Stimulated activated naive CD4-positive, alpha-beta T cell (primary cell): ENCODE measurements around the gene DOCK8.

Experiments
- DNase-seq, 6 experiments: peaks; one replicate each; lab custom pipeline; 2025; lab: John Stamatoyannopoulos, UW

DOCK8 gene

GRCh38 chr9:266228-266627 is 51.6 kb downstream of the DOCK8 start:
- DNase-seq = no peak

GRCh38 chr9:268616-269015 is 54.0 kb downstream of the DOCK8 start:
- DNase-seq = no peak

DNA sequence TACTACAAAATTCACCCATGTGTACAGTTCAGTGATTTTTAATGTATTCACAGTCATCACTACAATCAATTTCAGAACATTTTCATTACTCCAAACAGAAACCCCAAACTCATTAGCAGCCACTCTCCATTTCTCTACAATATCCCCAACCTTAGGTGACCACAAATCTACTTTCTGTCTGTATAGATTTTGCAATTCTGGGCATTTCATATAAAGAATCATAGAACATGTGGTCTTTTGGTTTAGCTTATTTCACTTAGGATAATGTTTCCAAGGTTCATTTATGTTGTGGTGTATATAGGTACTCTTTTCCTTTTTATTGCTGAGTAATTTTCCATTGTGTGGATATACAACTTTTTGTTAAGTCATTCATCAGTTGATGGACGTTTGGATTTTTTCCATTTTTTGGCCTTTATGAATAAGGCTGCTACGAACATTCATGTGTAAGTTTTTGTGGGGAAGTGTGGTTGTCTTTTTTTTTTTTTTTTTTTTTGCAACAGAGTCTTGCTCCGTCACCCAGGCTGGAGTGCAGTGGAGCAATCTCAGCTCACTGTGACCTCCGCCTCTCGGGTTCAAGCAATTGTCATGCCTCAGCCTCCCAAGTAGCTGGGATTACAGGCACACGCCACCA is 54.5 kb downstream of the DOCK8 start:
- no peak for DNase-seq

GRCh38 chr9:270657-271237 is 56.1 kb downstream of the DOCK8 start:
- no peak for DNase-seq

GRCh38 chr9:272251-273213 is 57.9 kb downstream of the DOCK8 start:
- peak; percentile 49 to 88 (median 78) for DNase-seq

- no peak for DNase-seq
These were observed 59.7 kb downstream of the DOCK8 start for GRCh38 chr9:274406-274805.

GRCh38 chr9:277601-278295 is 63.1 kb downstream of the DOCK8 start:
- peak in 3 of 6 experiments; percentile 68 to 77 (median 70) for DNase-seq

DNA sequence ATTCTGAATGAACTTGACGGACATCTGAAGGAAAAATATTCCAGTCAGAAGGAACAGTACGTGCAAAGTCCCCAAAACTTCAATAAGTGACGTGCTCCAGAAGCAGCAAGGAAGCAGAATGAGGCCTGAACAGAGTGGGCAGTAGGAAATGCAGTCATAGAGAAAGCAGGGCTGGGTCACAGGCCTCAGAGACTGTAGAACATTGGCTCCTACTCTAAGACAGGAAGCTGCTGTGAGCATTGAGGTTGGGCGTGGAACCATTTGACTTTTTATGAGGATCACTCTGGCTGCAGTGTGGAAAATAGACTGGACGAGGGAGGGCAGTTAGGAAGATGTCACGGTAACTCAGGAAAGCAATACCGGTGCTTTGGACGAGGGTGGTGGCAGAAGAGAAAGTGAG is 64.0 kb downstream of the DOCK8 start:
- peak in 4 of 6 experiments; percentile 21 to 45 (median 24) for DNase-seq

DNA sequence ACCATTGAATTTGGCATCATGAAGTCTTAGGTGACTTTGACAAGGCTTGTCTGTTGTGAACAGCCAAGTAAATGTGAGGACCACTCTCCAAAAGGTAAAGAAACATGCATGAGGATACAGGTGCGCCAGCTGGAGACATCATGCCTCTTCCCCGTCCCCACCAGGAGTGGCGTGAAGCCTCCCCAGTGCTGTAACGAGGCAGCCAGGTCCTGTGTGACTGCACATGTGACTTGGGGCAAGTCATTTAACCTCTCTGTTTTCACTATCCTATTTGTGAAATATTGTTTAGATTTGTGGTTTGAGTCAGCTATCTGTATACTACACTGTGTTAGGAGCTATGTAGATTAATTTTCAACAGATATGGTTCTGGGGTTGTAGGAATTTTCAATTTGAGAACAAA is 65.0 kb downstream of the DOCK8 start:
- DNase-seq = no peak

DNA sequence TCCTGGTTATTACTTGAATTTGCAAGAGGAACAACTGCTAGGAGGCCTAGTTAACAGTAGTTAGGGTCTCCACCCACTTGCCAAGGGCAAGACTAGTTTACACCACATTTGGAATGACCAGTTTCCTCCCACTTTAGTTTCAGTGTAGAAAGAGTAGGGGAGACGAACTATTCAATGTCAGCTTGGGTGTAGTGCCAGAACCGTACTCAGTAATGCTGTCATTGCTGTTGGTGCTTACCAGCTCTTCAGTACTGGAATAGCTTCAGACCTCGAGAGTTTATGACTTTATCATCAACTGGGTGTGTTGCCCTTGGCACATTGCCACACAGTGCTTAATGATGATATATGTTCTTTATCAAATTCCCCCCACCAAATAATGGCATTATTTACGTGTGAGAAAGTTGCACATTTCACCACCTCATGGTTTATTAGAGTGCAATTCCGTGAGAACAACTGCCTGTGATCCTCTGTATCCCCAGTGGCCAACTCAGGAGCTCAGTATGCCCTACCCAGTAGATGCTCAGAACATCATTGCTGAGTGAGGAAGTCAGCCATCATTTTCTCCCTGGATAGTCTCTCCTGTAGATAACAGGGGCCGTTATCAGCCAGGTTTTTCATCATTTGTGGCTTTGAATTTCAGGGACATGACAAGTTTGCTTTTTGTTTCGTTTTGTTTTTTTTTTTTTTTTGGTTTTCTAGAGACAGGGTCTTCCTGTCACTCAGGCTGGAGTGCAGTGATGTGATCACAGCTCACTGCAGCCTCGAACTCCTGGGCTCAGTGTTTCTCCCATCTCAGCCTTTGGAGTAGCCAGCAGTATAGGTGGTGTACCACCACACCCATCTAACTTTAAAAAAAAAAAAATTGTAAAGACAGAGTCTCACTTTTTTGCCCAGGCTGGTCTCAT is 67.3 kb downstream of the DOCK8 start:
- DNase-seq = peak in 2 of 6 experiments; percentile 4 to 28

GRCh38 chr9:286071-286740 is 71.5 kb downstream of the DOCK8 start:
- DNase-seq = no peak

GRCh38 chr9:289121-289520 is 74.5 kb downstream of the DOCK8 start:
- no peak for DNase-seq

DNA sequence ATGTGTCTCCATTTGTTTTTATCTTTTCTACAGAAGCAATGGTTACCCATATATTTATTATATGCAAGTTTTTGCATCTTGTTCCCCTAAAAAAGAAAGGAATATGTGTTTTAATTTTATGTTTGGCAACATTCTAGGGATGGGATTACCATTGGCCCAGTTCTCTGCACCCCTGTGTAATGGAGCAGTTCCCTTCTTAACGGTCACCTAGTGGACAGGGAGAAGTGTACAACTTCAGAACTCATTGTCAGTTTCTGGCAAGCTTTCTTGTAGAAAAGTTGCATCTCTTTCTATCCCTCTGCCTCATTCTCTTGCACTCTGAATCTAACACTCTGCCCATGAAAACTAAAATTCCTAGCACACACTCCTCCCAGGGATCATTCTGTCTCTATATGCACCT is 78.2 kb downstream of the DOCK8 start:
- DNase-seq = no peak

DNA sequence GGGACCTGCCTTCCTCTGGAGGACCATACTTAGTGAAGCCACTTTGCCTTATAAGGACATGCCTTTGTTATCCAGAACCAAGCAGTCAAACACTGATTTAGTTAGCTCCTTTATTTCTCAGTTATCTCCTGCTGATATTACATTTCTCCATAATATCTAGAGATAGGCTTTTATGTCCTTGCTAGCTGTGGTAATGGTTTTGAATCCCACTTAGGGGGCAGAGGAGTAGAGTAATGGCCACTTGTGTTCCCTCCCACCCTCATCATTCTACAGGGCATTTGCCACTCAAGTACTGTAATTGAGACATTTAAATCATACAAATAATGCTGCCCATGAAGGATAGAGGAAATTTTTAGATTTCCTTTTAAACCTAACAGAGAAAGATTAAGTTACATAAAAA is 80.9 kb downstream of the DOCK8 start:
- DNase-seq = no peak

DNA sequence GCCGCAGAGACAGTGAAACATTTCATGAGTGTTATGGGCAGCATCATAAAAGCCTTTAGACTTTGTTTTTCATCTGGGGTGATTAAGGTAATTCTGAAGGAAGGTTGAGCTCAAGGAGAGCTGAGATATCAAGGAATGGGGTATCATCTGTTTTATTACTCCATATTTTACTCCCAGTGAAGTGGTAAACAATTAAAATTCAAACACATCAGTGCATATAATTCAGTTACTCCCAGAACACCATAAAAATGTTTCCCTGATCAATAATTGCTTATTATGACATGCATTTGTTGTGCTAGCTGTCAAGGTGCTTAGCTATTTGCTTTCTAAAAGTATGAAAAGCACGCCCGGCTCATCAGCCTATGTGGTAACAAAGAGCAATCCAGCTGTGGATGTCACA is 81.7 kb downstream of the DOCK8 start:
- no peak for DNase-seq

DNA sequence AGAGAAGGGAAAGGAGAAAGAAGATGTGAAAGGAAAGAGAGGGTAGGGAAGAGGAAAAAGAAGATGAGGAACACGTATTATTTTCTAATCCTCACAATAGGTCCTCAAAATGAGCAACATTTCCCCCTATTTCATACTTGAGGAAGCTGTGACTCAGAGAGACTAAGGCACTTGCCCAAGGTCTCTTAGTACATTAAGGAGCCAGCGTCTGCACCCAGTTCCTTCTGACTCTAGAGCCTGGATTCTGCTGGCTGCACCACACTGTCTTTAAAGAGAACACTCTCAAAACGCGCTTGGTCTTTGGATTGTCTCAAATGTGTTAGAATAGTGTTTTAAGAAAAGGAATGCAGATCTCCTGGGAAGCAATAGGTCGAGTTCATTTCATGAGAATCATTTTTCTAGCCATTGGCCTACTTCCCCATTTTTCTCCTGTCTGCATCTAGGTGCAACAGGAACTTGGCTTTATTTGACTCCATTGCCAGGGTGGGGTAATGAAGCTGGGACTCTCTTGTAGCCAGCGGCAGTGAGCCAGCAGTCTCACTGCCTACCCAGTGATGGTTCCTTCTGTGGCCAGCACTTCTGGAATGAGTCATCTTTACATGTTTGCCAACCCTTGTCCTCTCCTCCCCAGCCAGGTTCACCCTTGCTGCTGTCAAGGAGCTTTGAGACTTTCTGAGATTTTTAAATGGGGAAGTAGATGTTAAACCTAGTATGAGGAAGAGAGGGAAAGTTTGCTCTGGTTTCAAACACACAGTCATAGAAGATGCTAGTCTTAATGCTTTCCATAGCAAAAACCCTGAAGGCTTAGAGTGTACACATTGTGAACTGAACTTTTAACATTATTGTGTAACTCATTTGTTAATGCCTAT is 82.7 kb downstream of the DOCK8 start:
- no peak for DNase-seq

DNA sequence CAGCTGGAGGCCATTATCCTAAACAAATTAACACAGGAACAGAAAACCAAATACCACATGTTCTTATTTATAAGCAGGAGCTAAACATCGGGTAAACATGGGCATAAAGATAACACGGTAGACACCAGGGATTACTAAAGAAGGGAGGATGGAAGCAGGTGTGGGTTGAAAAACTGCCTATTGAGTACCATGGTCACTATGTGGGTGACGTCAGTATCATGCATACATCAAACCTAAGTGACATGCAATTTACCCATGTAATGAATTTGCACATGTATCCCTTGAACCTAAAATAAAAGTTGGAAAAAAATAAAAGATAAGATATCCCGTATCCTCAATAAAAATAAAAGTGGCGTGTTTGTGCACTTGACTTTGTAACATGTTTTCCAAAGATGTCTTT is 88.8 kb downstream of the DOCK8 start:
- DNase-seq = no peak

- no peak for DNase-seq
These were observed 89.4 kb downstream of the DOCK8 start for GRCh38 chr9:304106-304505.

DNA sequence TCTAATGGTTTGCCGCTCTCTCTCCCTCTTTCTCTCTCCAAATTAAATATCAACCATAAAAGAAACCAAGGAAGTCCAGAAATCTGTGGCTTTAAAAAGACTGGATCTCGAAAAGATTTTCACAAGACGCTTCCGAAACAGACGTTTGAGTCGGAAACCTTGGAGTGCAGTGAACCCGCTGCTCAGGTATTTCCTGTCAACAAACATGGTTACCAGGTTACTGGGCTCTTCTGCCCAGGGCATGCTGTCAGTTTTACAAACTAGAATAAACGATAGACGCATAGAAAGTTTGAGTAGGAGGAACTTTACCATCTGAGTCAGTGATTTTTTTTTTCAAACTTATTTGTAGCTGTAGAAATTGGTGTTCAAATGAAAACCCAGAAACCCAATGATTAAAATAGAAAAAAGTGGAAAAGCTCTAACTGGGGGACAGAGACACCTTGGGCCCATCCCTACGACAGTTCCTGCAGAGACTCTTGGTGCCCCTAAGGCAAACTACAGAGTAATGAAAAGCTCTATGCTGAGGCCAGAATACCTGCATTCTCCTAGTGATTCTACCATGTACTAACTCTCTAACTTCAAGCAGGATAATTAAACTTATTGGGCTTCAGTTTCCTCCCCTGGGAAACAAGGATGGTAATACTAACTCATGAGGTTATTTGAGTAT is 90.0 kb downstream of the DOCK8 start:
- DNase-seq = no peak
